Spleen (tissue), 11 donors: ENCODE results near the gene PRDM16. TPM values are rescaled to one million over a fixed set of nuclear protein-coding genes. Genes with fewer than 3 reads are reported as not detected.

Experiments
- DNase-seq: peaks from one replicate; pipeline ENCODE4 v3.0.0-alpha.2; 2020
- H3K27ac ChIP-seq, 8 donors: fragments of 200-600 bp; sonication (generic) in 7 of 8; 1 replicate in 4 of 8; 2 replicates in 4 of 8; pipeline versions ENCODE4 v1.5.0 to v1.8.0; 2016 to 2021; ENCODE audit warnings: inconsistent platforms in 4 of 8, mild to moderate bottlenecking in 4 of 8, moderate library complexity in 1 of 8
- H3K27me3 ChIP-seq, 7 donors: fragments of 200-600 bp; sonication (generic) in 6 of 7; replicated peaks in 1 of 7; 1 replicate in 4 of 7; 2 replicates in 3 of 7; pipeline versions ENCODE4 v1.5.0 to v1.8.0; 2016 to 2021; ENCODE audit warnings: inconsistent platforms in 3 of 7, mild to moderate bottlenecking in 1 of 7
- H3K36me3 ChIP-seq, 6 donors: fragments of 200-600 bp; sonication (generic) in 5 of 6; 1 replicate in 4 of 6; 2 replicates in 2 of 6; pipeline versions ENCODE4 v1.5.0 to v1.8.0; 2016 to 2021; ENCODE audit warnings: inconsistent platforms in 2 of 6
- H3K4me1 ChIP-seq, 6 donors: fragments of 200-600 bp; sonication (generic) in 5 of 6; 1 replicate in 3 of 6; 2 replicates in 3 of 6; pipeline versions ENCODE4 v1.5.0 to v1.8.0; 2016 to 2021; ENCODE audit warnings: inconsistent platforms in 3 of 6
- H3K4me3 ChIP-seq, 8 donors: fragments of 200-600 bp; sonication (generic) in 7 of 8; 1 replicate in 4 of 8; 2 replicates in 4 of 8; pipeline versions ENCODE4 v1.5.0 to v1.8.0; 2016 to 2021; ENCODE audit warnings: inconsistent platforms in 4 of 8, mild to moderate bottlenecking in 4 of 8, moderate library complexity in 2 of 8
- H3K9me3 ChIP-seq, 8 donors: fragments of 200-600 bp; sonication (generic) in 7 of 8; 1 replicate in 4 of 8; 2 replicates in 4 of 8; pipeline versions ENCODE4 v1.5.0 to v1.8.0; 2016 to 2021; ENCODE audit warnings: inconsistent platforms in 4 of 8
- POLR2A ChIP-seq, 3 donors: fragments of 450-650 bp; IDR thresholded peaks; one replicate each; pipeline ENCODE4 v1.5.1; 2017; ENCODE audit warnings: antibody characterized with exemption in 3 of 3, mild to moderate bottlenecking in 1 of 3
- POLR2AphosphoS5 ChIP-seq, 3 donors: sonication (generic); formaldehyde crosslinking; IDR thresholded peaks; one replicate each; pipeline ENCODE4 v1.5.1; 2017; ENCODE audit warnings: antibody characterized with exemption in 3 of 3
- WGBS, 5 donors: extraction: QIAGEN DNeasy Blood & Tissue Kit in 3 of 5; methylation state at CpG; one replicate each; pipeline versions ENCODE4 v1.1.5 to v1.1.7; 2013 to 2018; 5-methylcytosine and 5-hydroxymethylcytosine counted together
- intact Hi-C: fragments of 100-400 bp; cut with DNase I; formaldehyde crosslinking; loops from one replicate; pipeline ENCODE4 v1.15.0; 2023; ENCODE audit warnings: low total_unique reads
- polyA plus RNA-seq, 3 donors: library from polyadenylated mRNA; stranded (reverse); fragments of 200-250 nt; gene quantifications; one replicate each; pipeline ENCODE4 v1.2.1, GENCODE V29; 2013
- total RNA-seq, 7 donors: library from RNA; depleted of rRNA in 3 of 7; stranded (reverse); fragments of >200 nt in 3 of 7; fragmentation: NEBNext Ultra II Directional in 4 of 7; extraction: Animal tissue kit (Norgen Biotek cat#: 25700) in 4 of 7; gene quantifications; one replicate each; pipeline versions ENCODE4 v1.1.0 to v1.2.1, GENCODE V29; 2016 to 2021
- TF ChIP-seq, protein P1 (sequence below), 11 experiments: fragments of 200-600 bp in 7 of 11; fragments of 450-650 bp in 4 of 11; sonication (generic) in 4 of 11; IDR thresholded peaks in 8 of 11; conservative IDR thresholded peaks in 3 of 11; 1 replicate in 7 of 11; 2 replicates in 4 of 11; pipeline versions ENCODE4 v1.4.0 to v1.8.0; 2016 to 2021; ENCODE audit warnings: antibody characterized with exemption in 11 of 11, inconsistent platforms in 4 of 11, mild to moderate bottlenecking in 1 of 11
- donor health status: healthy with polysubstance abuse.
- donor health status: DM: no; HTN: no; CAD: no; lungs with moderate emphysema.
- donor health status: DM: no; HTN: no; CAD: no.
- donor health status: Bipolar disorder and iron deficiency.
- donor health status: healthy.
- donor health status: DM: no; HTN: no; CAD: no.
- donor health status: DM: yes; HTN: yes; CAD: no.

PRDM16 gene
- total and polyA plus RNA-seq, 10 donors: 0.43 to 3.2 (median 1.4) TPM

DNA sequence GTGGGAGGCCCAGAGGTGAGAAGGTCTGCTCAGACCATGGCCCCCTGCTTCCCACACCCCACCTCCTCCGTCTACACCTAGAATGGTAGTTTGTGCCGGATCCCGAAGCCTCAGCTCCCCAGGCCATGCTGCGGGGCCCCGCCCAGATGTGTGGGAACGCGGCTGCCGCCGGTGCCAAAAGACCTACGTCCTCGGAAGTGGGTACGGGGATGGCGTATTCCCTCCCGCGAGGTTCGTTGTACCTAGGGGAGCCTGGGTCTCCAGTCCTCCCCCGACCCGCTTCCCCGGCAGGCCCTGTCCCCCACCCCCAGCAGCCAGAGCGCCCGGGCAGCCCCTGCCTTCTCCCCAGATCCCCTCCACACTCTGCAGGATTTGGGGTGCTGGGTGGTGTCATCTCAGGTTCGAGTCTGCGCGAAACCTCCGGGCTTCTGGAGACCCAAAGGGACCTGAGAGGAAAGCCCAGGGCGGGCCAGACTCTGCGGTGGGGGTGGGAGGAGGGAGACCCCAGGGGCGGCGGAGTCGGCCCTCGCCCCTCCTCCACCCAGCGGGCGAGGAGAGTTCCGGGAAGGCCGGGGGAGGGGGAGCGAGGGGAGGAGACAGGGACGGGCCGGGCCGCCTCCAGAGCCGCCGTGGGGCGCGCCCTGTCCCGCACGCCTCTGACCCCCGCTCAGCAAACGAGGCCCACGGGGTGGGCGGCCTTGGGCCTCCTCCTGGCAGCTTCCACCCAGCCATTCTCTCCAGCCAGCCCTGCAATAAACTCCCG, 6.2 kb upstream of the PRDM16 start:
- Histone ChIP-seq H3K9me3 (no peaks in the 10 kb centered on the region), H3K36me3 (no peaks in the 10 kb centered on the region), H3K4me1 (peaks cover 0 to 23% (median 4%) of the 10 kb centered on the region in 6 donors), H3K27ac (no peak overlapping the region), H3K4me3 (no peak overlapping the region), H3K27me3 (peaks cover 0 to 80% (median 51%) of the 10 kb centered on the region in 7 donors)
- peak; percentile 52 for DNase-seq
- WGBS, 5 donors: 66 to 83% (median 77%) methylated on average over 35 to 50 of the region's 50 CpGs
- intact Hi-C loops: no loop called here
- TF ChIP-seq, protein P1, sequence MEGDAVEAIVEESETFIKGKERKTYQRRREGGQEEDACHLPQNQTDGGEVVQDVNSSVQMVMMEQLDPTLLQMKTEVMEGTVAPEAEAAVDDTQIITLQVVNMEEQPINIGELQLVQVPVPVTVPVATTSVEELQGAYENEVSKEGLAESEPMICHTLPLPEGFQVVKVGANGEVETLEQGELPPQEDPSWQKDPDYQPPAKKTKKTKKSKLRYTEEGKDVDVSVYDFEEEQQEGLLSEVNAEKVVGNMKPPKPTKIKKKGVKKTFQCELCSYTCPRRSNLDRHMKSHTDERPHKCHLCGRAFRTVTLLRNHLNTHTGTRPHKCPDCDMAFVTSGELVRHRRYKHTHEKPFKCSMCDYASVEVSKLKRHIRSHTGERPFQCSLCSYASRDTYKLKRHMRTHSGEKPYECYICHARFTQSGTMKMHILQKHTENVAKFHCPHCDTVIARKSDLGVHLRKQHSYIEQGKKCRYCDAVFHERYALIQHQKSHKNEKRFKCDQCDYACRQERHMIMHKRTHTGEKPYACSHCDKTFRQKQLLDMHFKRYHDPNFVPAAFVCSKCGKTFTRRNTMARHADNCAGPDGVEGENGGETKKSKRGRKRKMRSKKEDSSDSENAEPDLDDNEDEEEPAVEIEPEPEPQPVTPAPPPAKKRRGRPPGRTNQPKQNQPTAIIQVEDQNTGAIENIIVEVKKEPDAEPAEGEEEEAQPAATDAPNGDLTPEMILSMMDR (IDR thresholded peaks at IDR 0.05 in 8 of 11, conservative IDR thresholded peaks at IDR 0.05 in 3 of 11): no peak
- TF ChIP-seq POLR2AphosphoS5 (IDR thresholded peaks at IDR 0.05): no peak
- no peak for TF ChIP-seq POLR2A (IDR thresholded peaks at IDR 0.05)

DNA sequence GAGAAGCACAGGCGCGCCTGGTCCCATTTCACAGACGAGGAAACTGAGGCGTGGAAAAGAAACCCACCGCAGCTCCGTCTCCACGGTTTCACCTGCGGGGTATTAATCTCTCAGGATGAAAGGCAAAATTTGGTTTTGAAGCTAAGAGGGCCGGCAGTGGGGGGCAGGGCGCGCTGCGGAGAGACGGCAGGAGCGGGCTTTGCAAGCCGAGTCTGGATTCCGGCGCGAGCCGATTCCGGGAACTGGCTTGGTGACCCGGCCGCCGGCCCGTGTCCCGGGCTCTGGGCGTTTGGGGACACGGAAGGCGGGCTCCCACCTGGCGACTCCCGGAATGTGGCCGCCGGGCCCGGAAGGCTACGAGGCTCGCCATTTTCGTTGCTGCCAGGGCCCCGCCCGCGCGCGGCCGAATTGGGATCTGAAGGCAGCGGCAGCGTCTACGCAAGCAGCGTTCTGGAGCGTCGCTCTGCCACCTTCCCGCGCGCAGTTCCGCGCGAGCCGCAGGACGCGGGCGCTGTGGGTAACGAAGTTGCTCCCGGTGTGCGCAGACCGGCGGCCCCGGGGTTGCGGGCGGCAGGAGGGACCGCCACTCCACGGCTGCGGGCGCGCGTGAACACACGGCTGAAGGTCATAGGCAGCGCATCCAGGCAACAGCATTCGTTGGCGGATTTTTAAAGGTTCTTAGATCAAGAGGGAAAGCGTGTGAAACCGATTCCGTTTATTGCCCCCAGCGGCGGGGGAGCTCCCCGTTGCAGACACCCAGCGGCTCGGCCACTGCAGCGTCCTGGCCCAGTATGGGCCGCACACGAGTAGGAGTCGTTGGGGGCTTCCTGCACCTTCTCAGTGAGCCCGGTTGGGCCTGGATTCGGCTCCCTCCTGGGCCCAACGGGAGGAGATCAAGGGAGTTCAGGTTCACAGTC, 5.4 kb upstream of the PRDM16 start:
- peaks cover 0 to 32% (median 12%) of the 10 kb centered on the region in 6 donors for H3K4me1 ChIP-seq
- no peaks in the 10 kb centered on the region for H3K9me3 ChIP-seq
- 74 to 89% (median 78%) methylated on average over 84 to 91 of the region's 91 CpGs for WGBS, 5 donors
- H3K27me3 ChIP-seq: peaks cover 0 to 88% (median 59%) of the 10 kb centered on the region in 7 donors
- no peaks in the 10 kb centered on the region for H3K36me3 ChIP-seq
- no peak overlapping the region for H3K27ac ChIP-seq
- TF ChIP-seq POLR2AphosphoS5 (IDR thresholded peaks at IDR 0.05) (no peak), POLR2A (IDR thresholded peaks at IDR 0.05) (no peak)
- TF ChIP-seq, protein P1 (IDR thresholded peaks at IDR 0.05 in 8 of 11, conservative IDR thresholded peaks at IDR 0.05 in 3 of 11): no peak
- intact Hi-C loops: no loop called here
- peak; percentile 60 for DNase-seq
- H3K4me3 ChIP-seq: peak overlapping the region in 1 of 8 donors; percentile 43

DNA sequence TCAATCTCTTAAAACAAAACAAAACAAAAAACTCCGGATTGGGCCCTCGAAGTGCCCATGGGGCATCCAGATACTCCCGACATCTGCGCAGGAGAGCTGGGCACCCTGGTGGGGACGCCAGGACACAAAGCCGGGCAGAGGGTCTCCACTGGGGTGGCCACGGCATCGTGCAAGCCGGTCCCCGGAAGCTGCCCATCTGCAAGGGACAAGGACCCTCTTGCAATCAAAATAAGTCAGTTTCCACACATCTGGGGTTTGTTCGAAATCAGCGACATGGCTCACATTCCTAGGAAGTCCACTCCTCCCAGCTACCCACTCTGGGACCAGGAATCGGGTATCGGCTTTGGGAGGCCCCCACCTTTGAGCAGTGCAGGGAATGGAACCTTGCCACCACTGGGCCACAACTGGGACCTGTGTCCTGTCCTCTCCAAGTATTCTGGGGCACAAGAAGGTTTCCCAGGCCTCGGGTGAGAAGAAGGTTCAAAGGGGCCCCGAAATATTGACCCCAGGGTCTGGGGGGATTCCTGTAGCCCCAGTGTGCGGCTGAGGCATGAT, 4.6 kb upstream of the PRDM16 start:
- intact Hi-C loops: no loop called here

More for the DNA sequence above, 4.6 kb upstream of the PRDM16 start:
- peak; percentile 72 for DNase-seq
- TF ChIP-seq, protein P1 (IDR thresholded peaks at IDR 0.05 in 8 of 11, conservative IDR thresholded peaks at IDR 0.05 in 3 of 11): no peak
- no peak for TF ChIP-seq POLR2A (IDR thresholded peaks at IDR 0.05)
- no peak for TF ChIP-seq POLR2AphosphoS5 (IDR thresholded peaks at IDR 0.05)
- Histone ChIP-seq H3K9me3 (no peaks in the 10 kb centered on the region), H3K36me3 (no peaks in the 10 kb centered on the region), H3K27me3 (peaks cover 0 to 94% (median 63%) of the 10 kb centered on the region in 7 donors), H3K4me3 (no peak overlapping the region), H3K4me1 (peaks cover 0 to 37% (median 17%) of the 10 kb centered on the region in 6 donors), H3K27ac (no peak overlapping the region)
- WGBS, 5 donors: 75 to 91% (median 81%) methylated on average over 15 to 17 of the region's 17 CpGs
